Osteocyte (in vitro differentiated cells): Measurements from ENCODE around the gene HMGB3. TPM values are rescaled to one million over a fixed set of nuclear protein-coding genes. Genes with fewer than 3 reads are reported as not detected.
A peak's percentile ranks its signal among the peaks of the same experiment; 100 is the strongest.
"Not testable (repeated sequence)": the region's sequence is repeated elsewhere in the genome, so short reads cannot be mapped to it uniquely, and the experiment has no call there.

Experiments used
- DNase-seq: peaks from one replicate; pipeline ENCODE4 v3.0.0; 2021; ENCODE audit warnings: mixed read lengths; ENCODE audit not compliant: unreplicated experiment; ENCODE audit errors: extremely low spot score
- H3K27ac Mint-ChIP-seq: one replicate; pipeline ENCODE4 v1.8.0; 2021; ENCODE audit warnings: mild to moderate bottlenecking, mixed read lengths; ENCODE audit not compliant: unreplicated experiment
- H3K27me3 Mint-ChIP-seq: one replicate; pipeline ENCODE4 v1.8.0; 2021; ENCODE audit warnings: mixed read lengths; ENCODE audit not compliant: unreplicated experiment
- H3K36me3 Mint-ChIP-seq: one replicate; pipeline ENCODE4 v1.8.0; 2021; ENCODE audit warnings: mixed read lengths; ENCODE audit not compliant: unreplicated experiment
- H3K4me1 Mint-ChIP-seq: one replicate; pipeline ENCODE4 v1.8.0; 2021; ENCODE audit warnings: mixed read lengths; ENCODE audit not compliant: unreplicated experiment
- H3K4me3 Mint-ChIP-seq: one replicate; pipeline ENCODE4 v1.8.0; 2021; ENCODE audit warnings: mild to moderate bottlenecking, moderate library complexity, mixed read lengths; ENCODE audit not compliant: unreplicated experiment
- H3K9me3 Mint-ChIP-seq: one replicate; pipeline ENCODE4 v1.8.0; 2021; ENCODE audit warnings: mixed read lengths; ENCODE audit not compliant: unreplicated experiment
- total RNA-seq: library from RNA; stranded (reverse); gene quantifications from 2 replicates; pipeline ENCODE4 v1.2.1, GENCODE V29; 2021
- TF ChIP-seq, protein P1 (sequence below): fragments of 200-600 bp; sonication (generic); IDR thresholded peaks from 2 replicates; pipeline ENCODE4 v1.5.0; 2021; ENCODE audit warnings: antibody characterized with exemption, mild to moderate bottlenecking, moderate library complexity

HMGB3 gene
- total RNA-seq, 1 donor from 2014 or later: 26.8 TPM

- Mint-ChIP-seq H3K27me3 (no peaks in the 10 kb centered on the region), H3K27ac (peak overlapping the region; percentile 50), H3K4me3 (peak overlapping the region; percentile 80), H3K9me3 (peaks cover 3% of the 10 kb centered on the region), H3K36me3 (peaks cover 6% of the 10 kb centered on the region), H3K4me1 (peaks cover 8% of the 10 kb centered on the region)
- TF ChIP-seq, protein P1, sequence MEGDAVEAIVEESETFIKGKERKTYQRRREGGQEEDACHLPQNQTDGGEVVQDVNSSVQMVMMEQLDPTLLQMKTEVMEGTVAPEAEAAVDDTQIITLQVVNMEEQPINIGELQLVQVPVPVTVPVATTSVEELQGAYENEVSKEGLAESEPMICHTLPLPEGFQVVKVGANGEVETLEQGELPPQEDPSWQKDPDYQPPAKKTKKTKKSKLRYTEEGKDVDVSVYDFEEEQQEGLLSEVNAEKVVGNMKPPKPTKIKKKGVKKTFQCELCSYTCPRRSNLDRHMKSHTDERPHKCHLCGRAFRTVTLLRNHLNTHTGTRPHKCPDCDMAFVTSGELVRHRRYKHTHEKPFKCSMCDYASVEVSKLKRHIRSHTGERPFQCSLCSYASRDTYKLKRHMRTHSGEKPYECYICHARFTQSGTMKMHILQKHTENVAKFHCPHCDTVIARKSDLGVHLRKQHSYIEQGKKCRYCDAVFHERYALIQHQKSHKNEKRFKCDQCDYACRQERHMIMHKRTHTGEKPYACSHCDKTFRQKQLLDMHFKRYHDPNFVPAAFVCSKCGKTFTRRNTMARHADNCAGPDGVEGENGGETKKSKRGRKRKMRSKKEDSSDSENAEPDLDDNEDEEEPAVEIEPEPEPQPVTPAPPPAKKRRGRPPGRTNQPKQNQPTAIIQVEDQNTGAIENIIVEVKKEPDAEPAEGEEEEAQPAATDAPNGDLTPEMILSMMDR: no peak
- DNase-seq: no peak
Observed at GRCh38 chrX:150984169-150984824, 1.2 kb downstream of the HMGB3 start.

GRCh38 chrX:150987687-150988086 lies 4.6 kb downstream of the HMGB3 start:
- H3K4me1 Mint-ChIP-seq, H3K36me3 Mint-ChIP-seq, H3K27me3 Mint-ChIP-seq, DNase-seq, H3K9me3 Mint-ChIP-seq, H3K4me3 Mint-ChIP-seq, H3K27ac Mint-ChIP-seq: not testable (repeated sequence)

- Mint-ChIP-seq H3K27ac (no peak overlapping the region), H3K36me3 (peaks cover 6% of the 10 kb centered on the region), H3K27me3 (no peaks in the 10 kb centered on the region), H3K4me1 (peaks cover 8% of the 10 kb centered on the region), H3K9me3 (peaks cover 3% of the 10 kb centered on the region), H3K4me3 (no peak overlapping the region)
- DNase-seq: no peak
- TF ChIP-seq, protein P1: no peak
Observed at GRCh38 chrX:150989420-150989819, 6.3 kb downstream of the HMGB3 start.

DNA sequence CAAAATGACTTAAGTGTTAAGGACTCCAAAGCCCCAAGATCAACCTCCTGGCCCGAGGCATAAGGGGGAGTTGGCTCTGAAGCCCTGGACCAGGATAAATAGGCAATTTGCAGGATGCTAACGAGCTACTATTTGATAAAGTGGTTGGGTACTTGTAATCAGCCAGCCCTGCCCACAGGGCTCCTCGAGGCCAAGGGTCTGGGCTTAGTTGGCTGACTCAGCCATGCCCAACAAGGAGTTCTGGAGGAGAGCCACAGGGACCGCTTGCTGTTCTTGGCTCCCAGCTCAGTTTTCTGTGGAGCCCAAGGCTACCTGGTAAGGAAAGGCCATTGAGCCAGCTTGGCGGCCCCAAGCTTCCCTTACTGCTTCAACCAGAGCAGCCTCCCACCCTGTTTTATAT lies 7.8 kb downstream of the HMGB3 start:
- Mint-ChIP-seq H3K27me3 (no peaks in the 10 kb centered on the region), H3K4me1 (no peaks in the 10 kb centered on the region), H3K9me3 (no peaks in the 10 kb centered on the region), H3K36me3 (peaks cover 6% of the 10 kb centered on the region), H3K27ac (no peak overlapping the region), H3K4me3 (no peak overlapping the region)
- TF ChIP-seq, protein P1: no peak
- DNase-seq: no peak

DNA sequence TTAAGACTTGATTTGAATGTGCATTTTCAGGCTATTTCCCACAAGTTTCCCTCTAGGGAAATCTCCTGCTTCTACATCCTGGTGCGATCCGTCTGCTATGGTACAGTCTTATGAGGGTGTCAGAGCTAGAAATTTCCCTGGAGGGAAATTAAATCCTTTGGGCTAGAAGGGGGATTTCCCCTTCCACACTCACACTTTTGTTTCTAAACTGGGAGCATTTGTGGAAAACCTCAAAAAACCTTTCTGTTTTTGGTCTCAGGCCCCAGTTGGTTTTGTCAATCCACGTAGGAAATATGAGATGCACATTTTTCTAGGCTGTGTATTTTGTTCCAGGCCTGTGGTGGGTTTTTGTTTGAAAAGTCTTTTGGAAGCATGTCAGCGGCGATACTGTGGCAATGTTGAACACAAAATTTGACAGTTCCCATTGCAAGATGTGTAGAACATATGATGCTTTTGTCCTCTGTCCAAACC lies 17.8 kb downstream of the HMGB3 start:
- Mint-ChIP-seq H3K27ac (no peak overlapping the region), H3K4me3 (no peak overlapping the region), H3K36me3 (no peaks in the 10 kb centered on the region), H3K27me3 (peaks cover 2% of the 10 kb centered on the region), H3K4me1 (no peaks in the 10 kb centered on the region), H3K9me3 (peaks cover 4% of the 10 kb centered on the region)
- no peak for DNase-seq
- TF ChIP-seq, protein P1: no peak
